NCI-H446 treated with DMSO at 0.1 percent for 48 hours (cell line): ENCODE data around the gene ZBED1.
"Not testable (repeated sequence)": the region's sequence is repeated elsewhere in the genome, so short reads cannot be mapped to it uniquely, and the experiment has no call there.

Source experiments
- DNase-seq: peaks from one replicate; lab custom pipeline; 2025; lab: John Stamatoyannopoulos, UW

The ZBED1 gene

GRCh38 chrX:2497961-2498780 lies 2.6 kb downstream of the ZBED1 start:
- DNase-seq = no peak

- DNase-seq = no peak
These were observed 5.2 kb downstream of the ZBED1 start for GRCh38 chrX:2495595-2495994.

GRCh38 chrX:2492531-2493218 lies 8.1 kb downstream of the ZBED1 start:
- DNase-seq = no peak

- DNase-seq = no peak
These were observed 10.1 kb downstream of the ZBED1 start for GRCh38 chrX:2490634-2491033.

GRCh38 chrX:2489446-2490445 lies 11.0 kb downstream of the ZBED1 start:
- no peak for DNase-seq

- DNase-seq = no peak
These were observed 12.0 kb downstream of the ZBED1 start for GRCh38 chrX:2488621-2489285.

- no peak for DNase-seq
These were observed 13.4 kb downstream of the ZBED1 start for GRCh38 chrX:2487366-2487765.

- no peak for DNase-seq
These were observed 14.2 kb downstream of the ZBED1 start for GRCh38 chrX:2486476-2487133.

- DNase-seq = no peak
These were observed 14.9 kb downstream of the ZBED1 start for GRCh38 chrX:2485789-2486345.

- no peak for DNase-seq
These were observed 15.8 kb downstream of the ZBED1 start for GRCh38 chrX:2484721-2485648.

GRCh38 chrX:2484256-2484655 lies 16.5 kb downstream of the ZBED1 start:
- DNase-seq = no peak

- DNase-seq = no peak
These were observed 17.2 kb downstream of the ZBED1 start for GRCh38 chrX:2483398-2484060.

- not testable (repeated sequence) for DNase-seq
These were observed 19.2 kb downstream of the ZBED1 start for GRCh38 chrX:2481597-2481996.

- not testable (repeated sequence) for DNase-seq
These were observed 20.8 kb downstream of the ZBED1 start for GRCh38 chrX:2479982-2480381.

GRCh38 chrX:2479420-2479780 lies 21.4 kb downstream of the ZBED1 start:
- no peak for DNase-seq

GRCh38 chrX:2478546-2479419 lies 22.0 kb downstream of the ZBED1 start:
- DNase-seq = no peak

- not testable (repeated sequence) for DNase-seq
These were observed 23.5 kb downstream of the ZBED1 start for GRCh38 chrX:2477313-2477712.
